Tibial nerve (tissue), 4 donors: ENCODE data around the gene PLEKHG7.

ENCODE experiments used
- CTCF ChIP-seq, 5 experiments: fragments of 200-600 bp in 3 of 5; fragments of 450-650 bp in 2 of 5; sonication (generic) in 3 of 5; IDR thresholded peaks; one replicate each; pipeline ENCODE4 v1.5.1; 2016 to 2019; ENCODE audit warnings: antibody characterized with exemption in 5 of 5, mild to moderate bottlenecking in 3 of 5, moderate library complexity in 2 of 5
- EP300 ChIP-seq, 2 donors: sonication (generic); formaldehyde crosslinking; IDR thresholded peaks; one replicate each; pipeline ENCODE4 v1.6.1; 2017; ENCODE audit warnings: antibody characterized with exemption in 2 of 2, mild to moderate bottlenecking in 1 of 2
- POLR2A ChIP-seq, 2 donors: fragments of 450-650 bp; IDR thresholded peaks; one replicate each; pipeline ENCODE4 v1.6.1; 2017; ENCODE audit warnings: antibody characterized with exemption in 2 of 2, mild to moderate bottlenecking in 2 of 2, moderate library complexity in 2 of 2

DNA sequence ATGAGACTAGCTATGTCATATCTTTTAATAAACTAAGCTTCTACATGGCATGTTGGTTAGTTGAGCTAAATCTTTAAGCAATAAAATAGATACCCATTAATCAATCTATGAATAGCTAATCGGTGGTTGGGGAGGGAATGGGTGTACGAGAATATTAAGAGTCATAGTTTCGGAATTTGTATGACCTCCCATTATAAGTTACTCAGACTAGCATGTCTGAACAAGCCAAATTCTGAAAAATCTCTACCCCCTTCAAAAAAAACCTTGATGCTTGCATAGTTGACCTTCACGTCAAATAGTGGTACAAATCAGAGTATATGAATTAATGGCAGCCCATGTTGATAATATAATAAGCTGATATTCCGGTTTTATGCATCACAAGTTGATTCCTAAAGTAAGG lies 60.0 kb downstream of the PLEKHG7 start:
- TF ChIP-seq POLR2A (IDR thresholded peaks at IDR 0.05) (no peak), CTCF (IDR thresholded peaks at IDR 0.05) (no peak), EP300 (IDR thresholded peaks at IDR 0.05) (no peak)
